MCF 10A (cell line): ENCODE data around the gene TRIM39. TPM values are rescaled to one million over a fixed set of nuclear protein-coding genes. Genes with fewer than 3 reads are reported as not detected.
A peak's percentile ranks its signal among the peaks of the same experiment; 100 is the strongest.

Experiments used
- BruUV-seq: library from RNA; stranded (reverse); fragments of 400-500 nt; replicated peaks from 2 replicates; lab custom pipeline; 2021; lab: Mats Ljungman, UMichigan
- CTCF ChIA-PET: fragments of 300-600 bp; sonication (Branson Sonifier 250); formaldehyde crosslinking; extraction: SDS; loops from one replicate; lab custom pipeline; 2021; ENCODE audit warnings: antibody characterized with exemption, inconsistent platforms; lab: Yijun Ruan, JAX
- POLR2A ChIA-PET: fragments of 300-600, 350-650 bp; sonication (Branson Sonifier 250); formaldehyde crosslinking; extraction: SDS; loops from one replicate; lab custom pipeline; 2020; ENCODE audit warnings: antibody characterized with exemption, inconsistent platforms; lab: Yijun Ruan, JAX
- DNase-seq: peaks from one replicate; pipeline ENCODE4 v3.0.0-alpha.2; 2018; ENCODE audit not compliant: unreplicated experiment
- H3K27ac Mint-ChIP-seq: one replicate; pipeline ENCODE4 v1.8.0; 2022; ENCODE audit warnings: mild to moderate bottlenecking, low read depth, mixed read lengths; ENCODE audit not compliant: unreplicated experiment
- H3K27me3 Mint-ChIP-seq: one replicate; pipeline ENCODE4 v1.8.0; 2022; ENCODE audit warnings: mixed read lengths; ENCODE audit not compliant: insufficient read depth, unreplicated experiment
- H3K36me3 Mint-ChIP-seq: one replicate; pipeline ENCODE4 v1.8.0; 2022; ENCODE audit warnings: mild to moderate bottlenecking, moderate library complexity, mixed read lengths; ENCODE audit not compliant: insufficient read depth, unreplicated experiment
- H3K4me1 Mint-ChIP-seq: one replicate; pipeline ENCODE4 v1.8.0; 2022; ENCODE audit warnings: mixed read lengths; ENCODE audit not compliant: insufficient read depth, unreplicated experiment
- H3K4me3 Mint-ChIP-seq: one replicate; pipeline ENCODE4 v1.8.0; 2022; ENCODE audit warnings: mild to moderate bottlenecking, moderate library complexity, mixed read lengths; ENCODE audit not compliant: unreplicated experiment
- H3K9me3 Mint-ChIP-seq: one replicate; pipeline ENCODE4 v1.8.0; 2022; ENCODE audit warnings: mixed read lengths; ENCODE audit not compliant: unreplicated experiment
- CTCF ChIP-seq: fragments of 200-600 bp; IDR thresholded peaks from one replicate; pipeline ENCODE4 v1.8.0; 2022; ENCODE audit warnings: antibody characterized with exemption, mild to moderate bottlenecking; ENCODE audit not compliant: unreplicated experiment
- intact Hi-C: fragments of 100-400 bp; cut with micrococcal nuclease; formaldehyde crosslinking; loops from 2 replicates; pipeline ENCODE4 v1.14.1; 2022
- total RNA-seq: library from RNA; stranded (reverse); gene quantifications from 2 replicates; pipeline ENCODE4 v1.2.3, GENCODE V29; 2022

Gene TRIM39
- total RNA-seq, 1 experiment from 2014 or later = 18.6 TPM

DNA sequence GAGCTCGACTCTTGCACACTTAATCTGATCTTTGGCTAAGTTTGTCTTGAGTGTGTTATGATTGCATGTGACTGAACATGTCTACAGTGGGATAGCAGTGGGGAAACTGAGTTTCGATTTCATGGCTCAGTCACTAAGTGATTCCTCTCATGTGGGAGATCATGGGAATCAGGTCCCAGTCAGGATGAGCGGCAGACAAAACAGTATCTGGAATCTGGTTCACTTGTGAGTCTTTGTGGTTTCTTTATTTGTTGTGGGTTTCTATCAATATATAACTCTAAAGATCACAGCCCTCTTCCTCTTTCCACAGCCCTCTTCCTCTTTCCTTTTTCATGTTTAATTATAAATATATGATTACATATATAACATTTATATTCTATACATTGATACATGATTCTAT lies 22.2 kb downstream of the TRIM39 start:
- H3K27me3 Mint-ChIP-seq = no peaks in the 10 kb centered on the region
- peaks cover 10% of the 10 kb centered on the region for H3K36me3 Mint-ChIP-seq
- no peak for DNase-seq
- TF ChIP-seq CTCF = no peak
- H3K4me1 Mint-ChIP-seq = peaks cover 12% of the 10 kb centered on the region
- CTCF ChIA-PET = no interaction called here
- no peak overlapping the region for H3K4me3 Mint-ChIP-seq
- no peak overlapping the region for H3K27ac Mint-ChIP-seq
- POLR2A ChIA-PET = interaction anchor here (0.7 kb wide), 2 partner anchors 20 to 92 kb away, joined by 3 read pairs; no protein-coding TSS in a partner anchor
- BruUV-seq = no TSS peak
- H3K9me3 Mint-ChIP-seq = no peaks in the 10 kb centered on the region
- intact Hi-C loops = no loop called here

- POLR2A ChIA-PET = interaction anchor here (0.6 to 0.9 kb wide), 3 partner anchors 20 to 246 kb away, joined by 3 to 4 read pairs (median 3); no protein-coding TSS in a partner anchor
- H3K9me3 Mint-ChIP-seq = no peaks in the 10 kb centered on the region
- no TSS peak for BruUV-seq
- H3K4me1 Mint-ChIP-seq = peaks cover 12% of the 10 kb centered on the region
- intact Hi-C loops = no loop called here
- H3K4me3 Mint-ChIP-seq = no peak overlapping the region
- peaks cover 10% of the 10 kb centered on the region for H3K36me3 Mint-ChIP-seq
- no peak for DNase-seq
- CTCF ChIA-PET = interaction anchor here (0.7 to 1.0 kb wide), 2 partner anchors 76 to 331 kb away, joined by 3 read pairs; no protein-coding TSS in a partner anchor
- H3K27me3 Mint-ChIP-seq = no peaks in the 10 kb centered on the region
- TF ChIP-seq CTCF = no peak
- H3K27ac Mint-ChIP-seq = no peak overlapping the region
Observed at GRCh38 chr6:30349421-30350177, 22.9 kb downstream of the TRIM39 start.

DNA sequence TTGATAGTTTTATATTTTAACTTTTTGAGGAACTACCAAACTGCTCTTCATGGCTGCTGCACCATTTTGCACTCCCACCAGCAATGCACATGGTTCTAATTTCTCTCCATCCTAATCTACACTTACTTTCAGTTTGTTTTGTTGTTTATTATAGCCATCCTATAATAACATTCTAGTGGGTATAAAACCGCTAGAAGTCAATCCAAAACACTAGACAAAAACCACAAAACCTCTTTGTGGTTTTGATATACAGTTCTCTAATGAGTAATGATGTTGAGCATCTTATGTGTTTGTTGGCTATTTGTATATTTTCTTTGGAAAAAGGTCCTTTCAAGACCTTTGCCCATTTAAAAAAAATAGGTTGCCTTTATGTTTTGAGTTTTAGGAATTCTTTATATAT lies 23.8 kb downstream of the TRIM39 start:
- H3K27me3 Mint-ChIP-seq = no peaks in the 10 kb centered on the region
- CTCF ChIA-PET = interaction anchor here (0.7 kb wide), 2 partner anchors 24 to 332 kb away, joined by 3 to 4 read pairs; partner anchors contain the start of gene TRIM39
- peak; percentile 24 for DNase-seq
- no TSS peak for BruUV-seq
- H3K4me3 Mint-ChIP-seq = no peak overlapping the region
- H3K36me3 Mint-ChIP-seq = peaks cover 10% of the 10 kb centered on the region
- intact Hi-C loops = no loop called here
- POLR2A ChIA-PET = interaction anchor here (0.6 to 0.9 kb wide), 2 partner anchors 136 to 247 kb away, joined by 3 to 4 read pairs; no protein-coding TSS in a partner anchor
- peaks cover 12% of the 10 kb centered on the region for H3K4me1 Mint-ChIP-seq
- H3K27ac Mint-ChIP-seq = no peak overlapping the region
- no peak for TF ChIP-seq CTCF
- H3K9me3 Mint-ChIP-seq = no peaks in the 10 kb centered on the region

DNA sequence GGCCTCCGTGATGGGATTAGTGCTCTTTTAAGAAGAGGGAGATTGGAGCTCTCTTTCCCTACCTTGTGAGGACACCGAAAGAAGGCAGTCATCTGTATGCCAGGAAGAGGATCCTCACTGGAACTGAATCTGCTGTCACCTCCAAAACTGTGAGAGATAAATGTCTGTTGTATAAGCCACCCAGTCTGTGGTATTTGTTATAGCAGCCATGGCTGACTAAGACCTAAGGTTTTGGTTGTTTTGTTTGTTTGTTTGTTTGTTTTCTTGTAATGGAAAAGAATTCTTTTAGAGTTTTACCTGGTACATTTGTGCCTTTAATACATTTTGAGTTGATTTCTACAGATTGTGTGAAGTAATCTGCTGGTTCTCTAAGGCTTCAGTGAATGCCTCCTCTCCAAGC lies 25.8 kb downstream of the TRIM39 start:
- Mint-ChIP-seq H3K27ac (no peak overlapping the region), H3K36me3 (no peaks in the 10 kb centered on the region), H3K27me3 (peaks cover 7% of the 10 kb centered on the region), H3K4me1 (peaks cover 5% of the 10 kb centered on the region), H3K9me3 (no peaks in the 10 kb centered on the region), H3K4me3 (no peak overlapping the region)
- no peak for TF ChIP-seq CTCF
- CTCF ChIA-PET = no interaction called here
- POLR2A ChIA-PET = interaction anchor here (0.7 kb wide), 1 partner anchor 14 kb away, joined by 4 read pairs; no protein-coding TSS in a partner anchor
- BruUV-seq = no TSS peak
- no peak for DNase-seq
- intact Hi-C loops = no loop called here
